H1 (cell line): ENCODE results near the gene TDRD9. TPM values are rescaled to one million over a fixed set of nuclear protein-coding genes. Genes with fewer than 3 reads are reported as not detected.

Source experiments
- CTCF ChIA-PET: fragments of 300-600 bp; sonication (Branson Sonifier 250); formaldehyde crosslinking; loops from one replicate; lab custom pipeline; 2021; ENCODE audit not compliant: partially characterized antibody; lab: Charles Lee
- POLR2A ChIA-PET: fragments of 300-600 bp; sonication (Branson Sonifier 250); formaldehyde crosslinking; loops from one replicate; lab custom pipeline; 2021; ENCODE audit warnings: inconsistent platforms; ENCODE audit not compliant: partially characterized antibody; lab: Charles Lee
- DNase-seq, 2 experiments: peaks; one replicate each; pipeline versions ENCODE4 v3.0.0 to v3.0.0-alpha.2; 2010 to 2022; ENCODE audit warnings: low spot score in 2 of 2, low read depth in 1 of 2, mixed read lengths in 1 of 2
- FAIRE-seq: peaks from 2 replicates; lab custom pipeline; 2011; peaks lifted over from hg19 to GRCh38; lab: Jason Lieb, UNC
- H2AFZ ChIP-seq: 2 replicates; pipeline ENCODE4 v1.8.1; 2012; ENCODE audit warnings: low read length, inconsistent platforms
- H2AK5ac ChIP-seq: 2 replicates; pipeline ENCODE4 v1.6.1; 2013; ENCODE audit warnings: low read depth, low read length
- H2BK120ac ChIP-seq: replicated peaks from 2 replicates; pipeline ENCODE3; 2013; ENCODE audit warnings: low read depth, low read length, inconsistent platforms
- H2BK12ac ChIP-seq: 2 replicates; pipeline ENCODE4 v1.6.1; 2013; ENCODE audit warnings: low read depth, low read length
- H2BK15ac ChIP-seq: 2 replicates; pipeline ENCODE4 v1.6.1; 2013; ENCODE audit warnings: low read length
- H2BK20ac ChIP-seq: 2 replicates; pipeline ENCODE4 v1.6.1; 2013; ENCODE audit warnings: low read length
- H2BK5ac ChIP-seq: 2 replicates; pipeline ENCODE4 v1.6.1; 2013; ENCODE audit warnings: low read depth, low read length
- H3K14ac ChIP-seq: 2 replicates; pipeline ENCODE4 v1.6.1; 2013; ENCODE audit warnings: inconsistent platforms; ENCODE audit not compliant: insufficient read length
- H3K18ac ChIP-seq: 2 replicates; pipeline ENCODE4 v1.6.1; 2013; ENCODE audit warnings: low read length; ENCODE audit errors: extremely low read depth
- H3K23ac ChIP-seq: 2 replicates; pipeline ENCODE4 v1.6.1; 2013; ENCODE audit warnings: inconsistent platforms; ENCODE audit not compliant: insufficient read length
- H3K23me2 ChIP-seq: 2 replicates; pipeline ENCODE4 v1.6.1; 2013; ENCODE audit warnings: low read depth, low read length
- H3K27ac ChIP-seq: 2 replicates; pipeline ENCODE4 v1.6.1; 2011; ENCODE audit warnings: low read depth, low read length, inconsistent platforms
- H3K27me3 ChIP-seq, 4 experiments: replicated peaks in 1 of 4; 1 replicate in 1 of 4; 2 replicates in 3 of 4; pipeline versions ENCODE4 v1.6.1 to v1.8.1; 2011 to 2013; ENCODE audit warnings: low read length in 3 of 4, mild to moderate bottlenecking in 3 of 4, inconsistent platforms in 2 of 4, mixed read lengths in 2 of 4, moderate library complexity in 1 of 4; ENCODE audit not compliant: control insufficient read depth in 3 of 4, insufficient read depth in 3 of 4; ENCODE audit errors: extremely low read depth in 1 of 4
- H3K36me3 ChIP-seq, 4 experiments: 2 replicates each; pipeline versions ENCODE4 v1.6.1 to v1.8.1; 2011 to 2013; ENCODE audit warnings: mild to moderate bottlenecking in 4 of 4, low read length in 3 of 4, moderate library complexity in 2 of 4, control low read depth in 1 of 4, inconsistent platforms in 1 of 4; ENCODE audit not compliant: insufficient read depth in 4 of 4, control insufficient read depth in 2 of 4
- H3K4ac ChIP-seq: replicated peaks from 2 replicates; pipeline ENCODE3; 2013; ENCODE audit warnings: low read length, low read depth, mixed read lengths, inconsistent platforms; ENCODE audit not compliant: insufficient read length
- H3K4me1 ChIP-seq, 4 experiments: replicated peaks in 1 of 4; 1 replicate in 1 of 4; 2 replicates in 3 of 4; pipeline versions ENCODE4 v1.6.1 to v1.8.1; 2011 to 2013; ENCODE audit warnings: low read length in 3 of 4, inconsistent platforms in 2 of 4, mixed read lengths in 1 of 4; ENCODE audit not compliant: insufficient read depth in 4 of 4, control insufficient read depth in 3 of 4
- H3K4me2 ChIP-seq, 2 experiments: 2 replicates each; pipeline versions ENCODE4 v1.6.1 to v1.8.1; 2011 to 2013; ENCODE audit warnings: low read depth in 2 of 2, low read length in 2 of 2, control low read depth in 1 of 2, inconsistent platforms in 1 of 2, mild to moderate bottlenecking in 1 of 2; ENCODE audit not compliant: insufficient read depth in 1 of 2
- H3K4me3 ChIP-seq, 4 experiments: fragments of 200-600, 300-600 bp in 1 of 4; sonication (generic), shearing (Covaris generic), sonication (Bioruptor Twin) in 1 of 4; 2 replicates each; pipeline versions ENCODE4 v1.5.1 to v1.8.1; 2011 to 2016; ENCODE audit warnings: low read length in 4 of 4, low read depth in 3 of 4, control low read depth in 2 of 4, inconsistent platforms in 2 of 4, mild to moderate bottlenecking in 2 of 4, mixed read lengths in 1 of 4, moderate library complexity in 1 of 4; ENCODE audit not compliant: insufficient read depth in 2 of 4; ENCODE audit errors: extremely low read depth in 1 of 4
- H3K56ac ChIP-seq: replicated peaks from 2 replicates; pipeline ENCODE3; 2013; ENCODE audit warnings: low read depth, mild to moderate bottlenecking, mixed read lengths, low read length, inconsistent platforms; ENCODE audit not compliant: insufficient read length
- H3K79me1 ChIP-seq: 2 replicates; pipeline ENCODE4 v1.6.1; 2013; ENCODE audit warnings: low read depth, low read length, control low read depth
- H3K79me2 ChIP-seq, 2 experiments: 2 replicates each; pipeline versions ENCODE4 v1.6.1 to v1.8.1; 2012 to 2013; ENCODE audit warnings: low read length in 2 of 2, mild to moderate bottlenecking in 2 of 2, inconsistent platforms in 1 of 2; ENCODE audit not compliant: insufficient read depth in 2 of 2, control insufficient read depth in 1 of 2
- H3K9ac ChIP-seq, 4 experiments: replicated peaks in 1 of 4; 1 replicate in 1 of 4; 2 replicates in 3 of 4; pipeline versions ENCODE4 v1.6.1 to v1.8.1; 2011 to 2013; ENCODE audit warnings: low read depth in 3 of 4, low read length in 3 of 4, control low read depth in 2 of 4, mild to moderate bottlenecking in 2 of 4, moderate library complexity in 2 of 4, inconsistent platforms in 1 of 4; ENCODE audit errors: extremely low read depth in 1 of 4
- H3K9me3 ChIP-seq, 2 experiments: 2 replicates each; pipeline versions ENCODE4 v1.6.1 to v1.8.1; 2012 to 2013; ENCODE audit warnings: mild to moderate bottlenecking in 2 of 2, moderate library complexity in 2 of 2, control low read depth in 1 of 2, inconsistent platforms in 1 of 2, low read depth in 1 of 2, low read length in 1 of 2, mixed read lengths in 1 of 2; ENCODE audit not compliant: insufficient read depth in 2 of 2
- H4K20me1 ChIP-seq, 2 experiments: replicated peaks in 1 of 2; 2 replicates each; pipeline versions ENCODE3 to v1.8.1; 2011 to 2013; ENCODE audit warnings: inconsistent platforms in 2 of 2, low read length in 2 of 2, mild to moderate bottlenecking in 1 of 2; ENCODE audit not compliant: insufficient read depth in 2 of 2, control insufficient read depth in 1 of 2
- H4K5ac ChIP-seq: 2 replicates; pipeline ENCODE4 v1.6.1; 2013; ENCODE audit warnings: low read length, low read depth, mixed read lengths, inconsistent platforms; ENCODE audit not compliant: insufficient read length
- H4K8ac ChIP-seq: 2 replicates; pipeline ENCODE4 v1.8.0; 2013; ENCODE audit warnings: mild to moderate bottlenecking, moderate library complexity, low read length, inconsistent platforms; ENCODE audit not compliant: insufficient read depth; ENCODE audit errors: extremely low read depth
- H4K91ac ChIP-seq: replicated peaks from 2 replicates; pipeline ENCODE3; 2013; ENCODE audit warnings: low read length, mixed read lengths, inconsistent platforms; ENCODE audit not compliant: insufficient read length
- CHD2 ChIP-seq: IDR thresholded peaks from 2 replicates; pipeline ENCODE4 v1.6.1; 2012; ENCODE audit warnings: low read length, improper control_type of control experiment
- CREB1 ChIP-seq: IDR thresholded peaks from 2 replicates; pipeline ENCODE4 v1.6.1; 2012; ENCODE audit warnings: inconsistent platforms
- GTF2F1 ChIP-seq: IDR thresholded peaks from 2 replicates; pipeline ENCODE4 v1.6.1; 2012; ENCODE audit warnings: low read depth, low read length, improper control_type of control experiment, borderline replicate concordance
- RAD21 ChIP-seq, 2 experiments: IDR thresholded peaks in 1 of 2; conservative IDR thresholded peaks in 1 of 2; 2 replicates each; pipeline ENCODE4 v1.6.1; 2011; ENCODE audit warnings: low read depth in 2 of 2, low read length in 2 of 2, improper control_type of control experiment in 1 of 2, inconsistent platforms in 1 of 2, mild to moderate bottlenecking in 1 of 2, moderate library complexity in 1 of 2
- RBBP5 ChIP-seq: IDR thresholded peaks from 2 replicates; pipeline ENCODE4 v1.7.1; 2012; ENCODE audit warnings: low read depth, mild to moderate bottlenecking, inconsistent platforms, low read length, moderate library complexity, borderline replicate concordance
- RFX5 ChIP-seq: IDR thresholded peaks from 2 replicates; pipeline ENCODE4 v1.6.1; 2011; ENCODE audit warnings: low read depth, low read length, improper control_type of control experiment, borderline replicate concordance
- RNF2 ChIP-seq: fragments of 200-900, 300-1000 bp; sonication (generic); IDR thresholded peaks from 2 replicates; pipeline ENCODE4 v1.7.1; 2016; ENCODE audit warnings: borderline replicate concordance, low read depth, mild to moderate bottlenecking, antibody characterized with exemption, low read length; ENCODE audit not compliant: poor library complexity, severe bottlenecking; ENCODE audit errors: missing control alignments
- SP2 ChIP-seq: IDR thresholded peaks from 2 replicates; pipeline ENCODE4 v1.6.1; 2012; ENCODE audit warnings: mild to moderate bottlenecking, low read length, inconsistent platforms
- WGBS, 2 experiments: shearing (Covaris generic) in 1 of 2; methylation state at CpG; one replicate each; pipeline versions ENCODE4 v1.1.6 to v1.1.7; 2013 to 2015; ENCODE audit warnings: low lambda C conversion rate in 2 of 2, mixed read lengths in 2 of 2, inconsistent platforms in 1 of 2, low coverage in 1 of 2, missing lambda C conversion rate in 1 of 2; ENCODE audit not compliant: insufficient replicate concordance in 2 of 2, insufficient coverage in 1 of 2, insufficient read length in 1 of 2; ENCODE audit errors: extremely low coverage in 1 of 2, missing lambda C conversion rate in 1 of 2; 5-methylcytosine and 5-hydroxymethylcytosine counted together
- polyA plus RNA-seq, 7 experiments: library from polyadenylated mRNA; depleted of rRNA in 3 of 7; stranded (reverse) in 5 of 7; unstranded in 2 of 7; fragments of >200 nt in 5 of 7; fragments of 200-250 nt in 2 of 7; gene quantifications; 1 replicate in 5 of 7; 2 replicates in 1 of 7; 4 replicates in 1 of 7; pipeline versions ENCODE4 v1.2.1 to v1.2.3, GENCODE V29; 2011 to 2013; ENCODE audit warnings: missing spikeins in 2 of 7, mixed read lengths in 2 of 7
- total RNA-seq: library from RNA; stranded (reverse); fragmentation: NEBNext Ultra II Directional; extraction: Animal tissue kit (Norgen Biotek cat#: 25700); gene quantifications from 2 replicates; pipeline ENCODE4 v1.2.1, GENCODE V29; 2021
- TF ChIP-seq, protein P1 (sequence below): IDR thresholded peaks from 2 replicates; pipeline ENCODE4 v1.6.1; 2012; ENCODE audit warnings: low read length, inconsistent platforms

Gene TDRD9
- total and polyA plus RNA-seq, 2 of the 8 experiments (the other 6 are each of a cell fraction or from before 2014, with no cell fraction given) = not detected

DNA sequence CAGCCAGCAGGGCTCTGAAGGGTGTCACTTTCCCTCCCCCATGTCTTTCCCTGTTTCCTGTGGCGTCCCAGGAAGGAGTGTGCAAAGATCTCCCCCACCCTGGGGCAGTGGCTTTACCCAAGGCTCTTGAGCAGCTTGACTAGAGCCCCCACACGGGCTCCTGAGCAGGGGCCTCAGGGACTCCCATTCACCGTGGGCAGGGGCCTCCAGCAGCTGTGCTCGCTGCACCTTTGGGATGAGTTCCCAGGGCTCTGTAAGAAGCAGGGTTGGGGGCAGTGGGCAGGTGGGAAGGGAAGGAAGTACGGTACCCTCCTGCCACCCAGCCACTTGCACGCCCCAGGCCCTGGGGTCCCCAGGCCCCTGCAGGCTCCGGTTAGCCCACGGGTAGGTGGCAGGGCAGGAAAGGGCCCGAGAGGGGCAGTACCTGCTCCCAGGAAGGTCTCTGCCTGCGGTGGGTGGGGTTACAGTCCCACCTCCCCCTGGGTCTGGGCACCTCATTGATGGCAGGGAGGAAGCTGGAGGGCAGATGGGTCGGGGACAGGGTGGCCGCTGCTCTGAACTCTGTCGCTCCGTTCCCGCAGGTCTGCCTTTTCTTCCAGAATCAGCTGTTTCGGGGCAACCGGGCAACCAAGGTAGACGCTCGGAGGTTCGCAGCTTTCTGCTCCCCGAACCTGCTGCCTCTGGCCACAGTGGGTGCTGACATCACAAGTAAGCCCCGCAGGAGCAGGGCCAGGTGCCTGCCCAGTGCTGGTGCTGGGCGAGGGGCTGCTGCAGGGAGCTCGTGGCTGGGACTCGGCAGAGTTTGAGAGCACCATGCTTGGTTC lies 170.2 kb downstream of the TDRD9 start:
- H3K27me3 ChIP-seq = no peaks in the 10 kb centered on the region; a peak in 3 of 7 replicates
- H3K36me3 ChIP-seq = no peaks in the 10 kb centered on the region
- H3K4me3 ChIP-seq = no peak overlapping the region
- H3K4me2 ChIP-seq = no peak overlapping the region
- H3K79me2 ChIP-seq = no peaks in the 10 kb centered on the region
- ChIA-PET POLR2A (no interaction called here), CTCF (interaction anchor here (0.6 to 2.2 kb wide), 11 partner anchors 8 to 147 kb away, joined by 3 to 9 read pairs (median 3); no protein-coding TSS in a partner anchor)
- H3K4me1 ChIP-seq = peaks cover 0 to 7% (median 4%) of the 10 kb centered on the region in 4 experiments; a peak in 3 of 7 replicates
- no peak overlapping the region for H4K5ac ChIP-seq
- WGBS, 2 experiments = 91% methylated on average over 24 of the region's 25 CpGs; no CpG with 5 or more reads in 1 of the 2 experiments
- no peak overlapping the region for H2AK5ac ChIP-seq
- no peaks in the 10 kb centered on the region for H4K20me1 ChIP-seq
- no peak overlapping the region for H3K4ac ChIP-seq
- no peak overlapping the region for H3K23ac ChIP-seq
- no peak overlapping the region for H4K8ac ChIP-seq
- H2BK5ac ChIP-seq = no peak overlapping the region
- no peak overlapping the region for H3K18ac ChIP-seq
- no peak overlapping the region for H3K9ac ChIP-seq
- no peak overlapping the region for H2AFZ ChIP-seq
- no peak overlapping the region for H2BK20ac ChIP-seq
- H4K91ac ChIP-seq = no peak overlapping the region
- H2BK120ac ChIP-seq = no peak overlapping the region
- no peak overlapping the region for H3K56ac ChIP-seq
- DNase-seq (no peak), FAIRE-seq (no peak)
- H3K79me1 ChIP-seq = no peaks in the 10 kb centered on the region
- no peak overlapping the region for H3K27ac ChIP-seq
- H3K23me2 ChIP-seq = no peaks in the 10 kb centered on the region
- H3K14ac ChIP-seq = no peak overlapping the region
- no peak overlapping the region for H2BK12ac ChIP-seq
- H2BK15ac ChIP-seq = no peak overlapping the region
- H3K9me3 ChIP-seq = no peaks in the 10 kb centered on the region
- TF ChIP-seq, protein P1, sequence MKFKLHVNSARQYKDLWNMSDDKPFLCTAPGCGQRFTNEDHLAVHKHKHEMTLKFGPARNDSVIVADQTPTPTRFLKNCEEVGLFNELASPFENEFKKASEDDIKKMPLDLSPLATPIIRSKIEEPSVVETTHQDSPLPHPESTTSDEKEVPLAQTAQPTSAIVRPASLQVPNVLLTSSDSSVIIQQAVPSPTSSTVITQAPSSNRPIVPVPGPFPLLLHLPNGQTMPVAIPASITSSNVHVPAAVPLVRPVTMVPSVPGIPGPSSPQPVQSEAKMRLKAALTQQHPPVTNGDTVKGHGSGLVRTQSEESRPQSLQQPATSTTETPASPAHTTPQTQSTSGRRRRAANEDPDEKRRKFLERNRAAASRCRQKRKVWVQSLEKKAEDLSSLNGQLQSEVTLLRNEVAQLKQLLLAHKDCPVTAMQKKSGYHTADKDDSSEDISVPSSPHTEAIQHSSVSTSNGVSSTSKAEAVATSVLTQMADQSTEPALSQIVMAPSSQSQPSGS = no peak
- TF ChIP-seq RFX5 (no peak), GTF2F1 (no peak), RAD21 (IDR thresholded peaks at IDR 0.05 in 1 of 2, conservative IDR thresholded peaks at IDR 0.05 in 1 of 2; ENCODE audit: low read depth in 2 of 2, low read length in 2 of 2) (no peak), RNF2 (no peak), SP2 (no peak), CREB1 (no peak), RBBP5 (no peak), CHD2 (no peak)
